ENCODE results near the gene PLEKHO2.

DNA sequence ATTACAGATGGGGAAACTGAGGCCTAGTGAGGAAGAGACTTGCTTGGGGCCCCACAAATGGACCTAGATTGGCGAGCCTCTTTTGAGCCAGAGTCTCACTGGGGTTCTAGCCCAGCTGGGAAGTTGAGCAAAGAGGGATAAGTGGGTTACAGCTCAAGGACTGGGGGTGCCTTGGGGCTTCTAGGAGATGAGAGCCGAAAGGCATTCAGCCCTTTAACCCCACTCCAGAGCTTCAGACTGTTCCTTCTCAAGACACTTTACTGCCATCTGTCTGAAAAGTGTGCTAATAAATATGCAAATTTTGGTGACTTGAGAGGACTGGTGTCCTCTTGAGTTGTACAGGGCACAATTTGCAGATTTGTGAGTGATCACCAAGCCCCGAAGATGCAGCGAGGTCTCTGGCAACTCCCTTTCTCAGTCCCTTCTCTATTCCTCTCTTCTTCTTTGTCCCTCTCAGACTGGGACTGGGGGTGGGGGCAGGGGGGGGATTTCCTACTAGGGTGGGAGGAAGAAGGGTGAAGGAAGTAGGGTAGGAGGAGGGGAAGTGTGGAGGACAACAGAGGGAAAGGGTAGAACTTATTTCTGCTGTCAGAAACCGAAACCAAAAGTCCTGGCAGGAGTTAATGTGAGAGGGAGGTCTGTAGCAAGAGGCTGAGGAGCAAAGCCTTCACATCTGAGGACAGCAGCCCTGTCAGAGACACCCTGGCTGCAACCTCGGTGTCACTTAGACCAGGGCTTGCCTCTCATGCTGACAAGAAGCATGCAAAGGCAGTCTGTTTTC is 53.8 kb downstream of the PLEKHO2 start:
- TF ChIP-seq, protein P1, sequence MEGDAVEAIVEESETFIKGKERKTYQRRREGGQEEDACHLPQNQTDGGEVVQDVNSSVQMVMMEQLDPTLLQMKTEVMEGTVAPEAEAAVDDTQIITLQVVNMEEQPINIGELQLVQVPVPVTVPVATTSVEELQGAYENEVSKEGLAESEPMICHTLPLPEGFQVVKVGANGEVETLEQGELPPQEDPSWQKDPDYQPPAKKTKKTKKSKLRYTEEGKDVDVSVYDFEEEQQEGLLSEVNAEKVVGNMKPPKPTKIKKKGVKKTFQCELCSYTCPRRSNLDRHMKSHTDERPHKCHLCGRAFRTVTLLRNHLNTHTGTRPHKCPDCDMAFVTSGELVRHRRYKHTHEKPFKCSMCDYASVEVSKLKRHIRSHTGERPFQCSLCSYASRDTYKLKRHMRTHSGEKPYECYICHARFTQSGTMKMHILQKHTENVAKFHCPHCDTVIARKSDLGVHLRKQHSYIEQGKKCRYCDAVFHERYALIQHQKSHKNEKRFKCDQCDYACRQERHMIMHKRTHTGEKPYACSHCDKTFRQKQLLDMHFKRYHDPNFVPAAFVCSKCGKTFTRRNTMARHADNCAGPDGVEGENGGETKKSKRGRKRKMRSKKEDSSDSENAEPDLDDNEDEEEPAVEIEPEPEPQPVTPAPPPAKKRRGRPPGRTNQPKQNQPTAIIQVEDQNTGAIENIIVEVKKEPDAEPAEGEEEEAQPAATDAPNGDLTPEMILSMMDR (IDR thresholded peaks at IDR 0.05) = no peak
- TF ChIP-seq ZFX (IDR thresholded peaks at IDR 0.05; ENCODE audit: borderline replicate concordance) = no peak
